ENCODE measurements around the gene PAK4.
A peak's percentile ranks its signal among the peaks of the same experiment; 100 is the strongest.
"Not testable (repeated sequence)": the region's sequence is repeated elsewhere in the genome, so short reads cannot be mapped to it uniquely, and the experiment has no call there.

Gene PAK4

GRCh38 chr19:39100500-39101166, 25.0 kb upstream of the PAK4 start:
- no peak for DNase-seq (ENCODE audit: low spot score)

GRCh38 chr19:39103151-39103550, 22.4 kb upstream of the PAK4 start:
- DNase-seq (ENCODE audit: low spot score) = no peak

GRCh38 chr19:39104186-39104596, 21.4 kb upstream of the PAK4 start:
- no peak for DNase-seq (ENCODE audit: low spot score)

GRCh38 chr19:39106194-39106593, 19.4 kb upstream of the PAK4 start:
- no peak for DNase-seq (ENCODE audit: low spot score)

- no peak for DNase-seq (ENCODE audit: low spot score)
Observed at GRCh38 chr19:39109641-39110040, 15.9 kb upstream of the PAK4 start.

- DNase-seq (ENCODE audit: low spot score) = peak; percentile 52
Observed at GRCh38 chr19:39110263-39110967, 15.2 kb upstream of the PAK4 start.

GRCh38 chr19:39111593-39112199, 13.9 kb upstream of the PAK4 start:
- peak; percentile 67 for DNase-seq (ENCODE audit: low spot score)

GRCh38 chr19:39112338-39112890, 13.2 kb upstream of the PAK4 start:
- DNase-seq (ENCODE audit: low spot score) = peak; percentile 93

GRCh38 chr19:39113199-39113598, 12.4 kb upstream of the PAK4 start:
- DNase-seq (ENCODE audit: low spot score) = no peak

- no peak for DNase-seq (ENCODE audit: low spot score)
Observed at GRCh38 chr19:39115105-39115847, 10.3 kb upstream of the PAK4 start.

- DNase-seq (ENCODE audit: low spot score) = not testable (repeated sequence)
Observed at GRCh38 chr19:39117023-39117422, 8.6 kb upstream of the PAK4 start.

- DNase-seq (ENCODE audit: low spot score) = no peak
Observed at GRCh38 chr19:39119830-39120229, 5.8 kb upstream of the PAK4 start.

- no peak for DNase-seq (ENCODE audit: low spot score)
Observed at GRCh38 chr19:39122934-39123731, 2.5 kb upstream of the PAK4 start.

- no peak for DNase-seq (ENCODE audit: low spot score)
Observed at GRCh38 chr19:39124136-39124764, 1.3 kb upstream of the PAK4 start.

GRCh38 chr19:39125199-39125553, 410 bp upstream of the PAK4 start:
- no peak for DNase-seq (ENCODE audit: low spot score)

GRCh38 chr19:39126312-39127187, 964 bp downstream of the PAK4 start:
- DNase-seq (ENCODE audit: low spot score) = peak; percentile 91

GRCh38 chr19:39127812-39128515, 2.4 kb downstream of the PAK4 start:
- DNase-seq (ENCODE audit: low spot score) = no peak

- no peak for DNase-seq (ENCODE audit: low spot score)
Observed at GRCh38 chr19:39128516-39129079, 3.0 kb downstream of the PAK4 start.

- DNase-seq (ENCODE audit: low spot score) = no peak
Observed at GRCh38 chr19:39129116-39129515, 3.5 kb downstream of the PAK4 start.

Data from kidney tubule cell (primary cell).